A673 (cell line): ENCODE measurements around the gene TBC1D25.

ENCODE experiments used
- EZH2 ChIP-seq: fragments of 200-600 bp; sonication (generic); IDR thresholded peaks from 2 replicates; pipeline ENCODE4 v1.6.1; 2017; ENCODE audit warnings: borderline replicate concordance, low read depth, mild to moderate bottlenecking, mixed read lengths, antibody characterized with exemption, low read length; ENCODE audit not compliant: poor library complexity, severe bottlenecking
- TF ChIP-seq, protein P1 (sequence below): fragments of 300-800, 200-600 bp; sonication (generic); conservative IDR thresholded peaks from 2 replicates; pipeline ENCODE4 v1.5.1; 2017; ENCODE audit warnings: low read depth, mild to moderate bottlenecking, antibody characterized with exemption, low read length, moderate library complexity, mixed read lengths

GRCh38 chrX:48541140-48541814 lies 1.8 kb downstream of the TBC1D25 start:
- TF ChIP-seq, protein P1, sequence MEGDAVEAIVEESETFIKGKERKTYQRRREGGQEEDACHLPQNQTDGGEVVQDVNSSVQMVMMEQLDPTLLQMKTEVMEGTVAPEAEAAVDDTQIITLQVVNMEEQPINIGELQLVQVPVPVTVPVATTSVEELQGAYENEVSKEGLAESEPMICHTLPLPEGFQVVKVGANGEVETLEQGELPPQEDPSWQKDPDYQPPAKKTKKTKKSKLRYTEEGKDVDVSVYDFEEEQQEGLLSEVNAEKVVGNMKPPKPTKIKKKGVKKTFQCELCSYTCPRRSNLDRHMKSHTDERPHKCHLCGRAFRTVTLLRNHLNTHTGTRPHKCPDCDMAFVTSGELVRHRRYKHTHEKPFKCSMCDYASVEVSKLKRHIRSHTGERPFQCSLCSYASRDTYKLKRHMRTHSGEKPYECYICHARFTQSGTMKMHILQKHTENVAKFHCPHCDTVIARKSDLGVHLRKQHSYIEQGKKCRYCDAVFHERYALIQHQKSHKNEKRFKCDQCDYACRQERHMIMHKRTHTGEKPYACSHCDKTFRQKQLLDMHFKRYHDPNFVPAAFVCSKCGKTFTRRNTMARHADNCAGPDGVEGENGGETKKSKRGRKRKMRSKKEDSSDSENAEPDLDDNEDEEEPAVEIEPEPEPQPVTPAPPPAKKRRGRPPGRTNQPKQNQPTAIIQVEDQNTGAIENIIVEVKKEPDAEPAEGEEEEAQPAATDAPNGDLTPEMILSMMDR = no peak
- no peak for TF ChIP-seq EZH2
